GM21576 (cell line): ENCODE measurements around the gene TRMO.
A peak's percentile ranks its signal among the peaks of the same experiment; 100 is the strongest.
"Not testable (repeated sequence)": the region's sequence is repeated elsewhere in the genome, so short reads cannot be mapped to it uniquely, and the experiment has no call there.

Experiments used
- ATAC-seq: cut with Tn5 transposase; IDR thresholded peaks from one replicate; pipeline ENCODE4 v1.9.1; 2021; ENCODE audit warnings: mild to moderate bottlenecking, moderate library complexity; ENCODE audit not compliant: unreplicated experiment

Gene TRMO

GRCh38 chr9:97921959-97922724 lies at the start of gene TRMO:
TRMO (minus strand) TSS chr9:97922500; CDS start chr9:97922493, 7 bp downstream.
- ATAC-seq, result peak; percentile 80

DNA sequence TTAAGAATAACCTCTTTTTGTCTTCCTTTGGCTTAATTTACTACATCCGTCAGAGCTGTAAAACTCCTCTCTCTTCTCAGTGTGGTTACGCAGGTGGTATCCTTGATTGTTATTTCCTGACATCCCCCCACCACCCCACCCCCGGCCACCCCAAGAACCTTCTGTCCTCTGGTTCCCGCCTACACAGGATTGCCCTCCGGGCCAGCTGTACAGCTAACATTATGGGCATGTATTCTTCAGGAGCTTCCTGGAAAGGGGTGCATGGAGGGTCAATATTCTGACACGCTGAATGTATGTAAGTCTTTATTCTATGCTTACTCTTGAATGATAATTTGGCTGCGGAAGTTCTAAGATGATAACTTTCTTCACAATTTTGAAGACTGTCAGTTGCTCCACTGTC lies 47.9 kb upstream of the TRMO start:
- no peak for ATAC-seq

- no peak for ATAC-seq
Measured at GRCh38 chr9:97969014-97969413, 46.7 kb upstream of the TRMO start.

DNA sequence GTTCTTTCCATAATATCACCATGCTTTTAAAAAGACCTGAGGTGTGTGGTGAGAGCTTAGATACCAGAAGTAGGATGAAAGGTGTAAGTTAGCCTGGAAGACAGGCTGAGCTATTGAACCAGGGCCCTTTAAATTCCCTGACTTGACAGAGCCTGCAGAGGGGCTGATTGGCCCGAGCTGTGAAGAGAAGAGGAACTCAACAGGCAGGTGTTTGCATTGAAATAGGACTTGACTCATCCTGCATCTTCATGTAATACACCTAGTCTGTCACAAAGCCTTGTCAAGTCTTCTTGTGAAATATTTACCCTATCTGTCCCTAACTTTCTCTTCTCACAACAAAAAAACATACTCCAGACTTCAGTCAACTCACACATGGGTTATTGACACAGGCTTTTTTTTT lies 44.2 kb upstream of the TRMO start:
- ATAC-seq, result no peak

DNA sequence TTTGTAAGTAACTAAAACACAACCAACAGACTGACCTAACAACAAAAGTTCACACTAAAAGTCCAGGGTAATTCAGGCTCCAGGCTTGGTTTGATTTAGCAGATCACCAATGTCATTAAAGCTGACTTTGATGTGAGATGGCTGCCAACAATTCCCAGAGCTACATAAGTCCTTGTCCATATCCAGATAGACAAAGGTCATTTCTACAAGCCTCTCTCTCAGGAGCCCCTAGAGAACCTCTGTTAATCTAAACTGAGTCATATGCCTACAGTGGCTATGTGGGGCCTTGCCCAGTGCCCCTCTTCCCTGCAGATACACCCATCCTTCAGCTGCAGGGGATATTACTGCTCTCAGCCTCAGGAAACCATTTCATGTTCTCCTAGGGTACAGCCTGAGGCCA lies 42.6 kb upstream of the TRMO start:
- ATAC-seq, result no peak

- ATAC-seq, result no peak
Measured at GRCh38 chr9:97963232-97963631, 40.9 kb upstream of the TRMO start.

DNA sequence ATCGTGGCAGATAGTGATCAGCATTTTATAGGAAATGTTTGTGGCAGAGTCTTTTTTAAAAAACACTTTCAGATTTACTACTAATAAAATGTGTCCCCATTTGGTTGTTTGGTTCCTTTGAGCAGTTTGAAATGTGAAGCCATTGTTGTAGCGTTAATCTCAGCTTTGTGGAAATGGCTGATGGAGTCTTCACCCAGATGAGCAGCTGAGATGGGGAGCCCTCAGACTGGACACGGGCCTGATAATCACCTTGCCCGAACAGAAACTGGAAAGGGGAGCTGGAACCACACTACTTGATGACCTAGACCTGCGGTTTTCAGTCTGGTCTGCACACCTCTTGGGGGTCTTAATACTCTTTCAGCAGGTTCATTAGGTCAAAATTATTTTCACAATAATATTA lies 40.3 kb upstream of the TRMO start:
- ATAC-seq, result no peak

DNA sequence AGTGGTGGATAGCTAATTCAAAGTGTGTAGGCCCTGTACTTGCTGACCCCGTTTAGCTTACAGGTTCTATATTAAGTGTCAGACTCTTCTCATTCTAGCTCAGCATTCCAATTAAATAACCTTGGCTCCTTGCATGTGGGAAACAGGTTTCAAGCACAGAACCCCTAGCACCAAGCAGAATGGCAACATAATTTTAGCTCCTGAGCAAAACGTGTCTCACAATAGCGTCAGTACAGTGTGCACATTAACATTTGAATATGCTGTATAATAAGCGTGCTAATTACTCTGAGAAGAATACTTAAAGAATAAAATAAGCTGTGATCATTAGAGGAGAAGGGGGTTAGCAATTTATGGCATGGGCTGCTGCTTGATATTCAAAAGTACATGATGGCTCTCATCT lies 39.8 kb upstream of the TRMO start:
- no peak for ATAC-seq

GRCh38 chr9:97961361-97961760 lies 39.1 kb upstream of the TRMO start:
- ATAC-seq, result no peak

DNA sequence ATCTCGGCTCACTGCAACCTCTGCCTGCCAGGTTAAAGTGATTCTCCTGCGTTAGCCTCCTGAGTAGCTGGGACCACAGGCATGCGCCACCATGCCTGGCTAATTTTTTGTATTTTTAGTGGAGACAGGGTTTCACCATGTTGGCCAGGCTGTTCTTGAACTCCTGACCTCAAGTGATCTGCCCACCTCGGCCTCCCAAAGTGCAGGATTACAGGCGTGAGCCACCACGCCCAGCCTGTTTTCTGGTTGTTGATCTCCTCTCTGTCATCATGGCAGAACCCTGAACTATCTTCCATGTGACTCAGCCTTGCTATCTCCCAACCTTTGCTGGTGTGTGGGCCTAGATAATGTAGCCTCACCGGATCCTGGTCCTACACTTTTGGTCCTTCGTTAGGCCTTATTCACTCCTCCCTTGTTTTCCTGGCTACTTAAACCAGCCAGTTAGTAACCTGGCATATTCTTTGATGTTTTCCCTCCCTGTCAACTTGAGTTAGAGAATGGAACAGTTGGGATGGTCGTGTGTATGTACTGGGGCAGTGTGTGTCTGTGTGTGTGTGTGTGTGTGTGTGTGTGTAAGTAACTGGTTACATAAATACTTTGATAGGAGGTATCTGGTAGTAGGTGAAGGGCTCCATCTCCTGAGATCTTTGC lies 38.5 kb upstream of the TRMO start:
- ATAC-seq, result not testable (repeated sequence)

- ATAC-seq, result no peak
Measured at GRCh38 chr9:97959585-97959984, 37.3 kb upstream of the TRMO start.

DNA sequence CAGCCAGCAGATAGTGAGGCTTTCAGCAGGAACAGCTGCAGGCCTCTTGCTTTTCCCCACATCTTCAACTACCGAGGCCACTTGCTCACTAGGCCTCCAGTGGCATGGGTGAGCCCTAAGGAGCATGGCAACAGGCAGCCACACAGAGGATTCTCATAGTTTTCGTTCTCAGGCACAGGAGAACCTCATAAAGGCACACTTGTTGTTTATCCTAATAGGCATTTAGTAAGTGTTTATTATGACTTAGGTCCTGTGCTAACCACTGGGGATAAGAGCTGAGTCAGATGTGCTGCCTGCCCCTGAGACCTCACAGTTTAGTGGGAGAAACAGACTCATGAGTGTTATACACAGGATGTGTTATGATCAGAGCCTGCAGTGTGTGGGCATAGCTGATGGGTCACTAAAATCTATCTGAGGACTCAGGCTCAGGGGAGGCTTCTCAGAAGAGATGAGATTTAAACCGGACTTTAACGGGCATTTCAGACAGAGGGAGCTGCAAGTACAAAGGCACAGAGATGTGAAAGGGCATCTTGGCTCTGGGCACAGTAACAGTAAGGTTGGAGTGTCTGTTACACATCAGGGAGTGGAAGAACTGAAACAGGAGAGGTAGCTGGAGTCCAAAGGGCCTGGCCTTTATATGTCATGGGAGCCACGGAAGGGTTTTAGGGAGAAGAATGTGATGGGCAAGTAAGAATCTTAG lies 36.7 kb upstream of the TRMO start:
- no peak for ATAC-seq

DNA sequence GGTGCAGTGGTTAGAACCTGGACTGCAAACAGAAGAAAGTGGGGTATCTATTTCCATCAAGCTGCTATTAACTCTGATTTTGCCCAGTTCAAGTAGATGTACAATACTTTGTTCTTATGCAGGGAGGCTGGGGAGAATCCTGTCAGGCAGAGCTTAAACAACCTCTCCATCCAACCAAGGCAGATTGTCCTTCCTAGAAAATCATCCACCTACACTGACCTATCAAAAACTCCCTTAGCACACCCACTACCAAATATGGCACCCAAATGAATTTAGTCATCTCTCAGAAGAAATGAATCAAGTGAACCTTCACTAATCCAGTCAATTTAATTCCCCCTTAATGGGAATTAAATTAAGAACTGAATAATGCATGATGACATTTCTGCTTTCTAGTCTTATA lies 34.0 kb upstream of the TRMO start:
- ATAC-seq, result no peak

GRCh38 chr9:97954550-97954989 lies 32.3 kb upstream of the TRMO start:
- peak; percentile 76 for ATAC-seq

- not testable (repeated sequence) for ATAC-seq
Measured at GRCh38 chr9:97950873-97951272, 28.6 kb upstream of the TRMO start.

- not testable (repeated sequence) for ATAC-seq
Measured at GRCh38 chr9:97947094-97947493, 24.8 kb upstream of the TRMO start.

GRCh38 chr9:97945470-97945869 lies 23.2 kb upstream of the TRMO start:
- ATAC-seq, result not testable (repeated sequence)

DNA sequence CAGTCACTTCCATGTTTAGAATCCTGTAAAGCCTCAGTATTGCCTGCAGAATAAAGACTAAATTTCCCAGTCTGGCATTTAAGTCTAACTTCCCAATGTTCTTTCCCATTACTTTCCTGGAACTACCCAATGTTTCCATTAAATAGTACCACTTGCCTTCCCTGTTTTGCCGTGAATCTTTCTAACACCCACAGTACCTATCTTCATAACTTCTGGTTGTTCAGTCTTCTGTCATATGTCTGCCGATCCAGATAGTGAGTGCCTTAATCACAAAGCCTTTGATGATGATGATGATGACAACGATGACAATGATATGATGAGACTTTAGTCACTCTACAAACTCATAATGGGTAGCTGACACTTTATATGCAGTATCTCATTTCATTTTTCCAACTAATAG lies 22.3 kb upstream of the TRMO start:
- ATAC-seq, result no peak

DNA sequence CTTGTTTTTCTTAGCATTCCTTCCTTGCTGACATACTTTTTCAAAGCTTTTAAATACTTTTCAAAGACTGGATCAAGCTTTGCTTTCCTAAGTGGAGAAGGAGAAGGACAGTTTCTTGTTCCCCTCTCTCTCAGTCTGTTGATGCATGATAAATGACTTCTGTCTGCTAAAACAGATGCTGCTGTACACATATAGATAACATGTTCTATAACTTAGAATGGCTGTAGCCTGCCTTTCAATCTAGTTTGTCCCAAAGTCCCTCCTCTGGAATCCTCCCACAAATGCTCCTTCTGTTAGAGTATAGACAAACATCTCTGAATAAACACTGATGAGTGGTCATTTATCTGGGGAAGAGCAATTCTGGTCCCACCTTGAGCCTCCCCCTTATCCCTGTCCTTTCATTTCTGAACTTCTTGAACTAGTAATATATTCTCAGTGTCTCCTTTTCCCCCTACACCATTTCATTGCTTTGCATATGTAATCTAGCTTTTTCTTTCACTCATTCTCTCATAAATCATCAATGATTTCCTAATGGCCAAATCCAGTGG lies 21.1 kb upstream of the TRMO start:
- no peak for ATAC-seq

GRCh38 chr9:97941323-97941722 lies 19.0 kb upstream of the TRMO start:
- no peak for ATAC-seq

DNA sequence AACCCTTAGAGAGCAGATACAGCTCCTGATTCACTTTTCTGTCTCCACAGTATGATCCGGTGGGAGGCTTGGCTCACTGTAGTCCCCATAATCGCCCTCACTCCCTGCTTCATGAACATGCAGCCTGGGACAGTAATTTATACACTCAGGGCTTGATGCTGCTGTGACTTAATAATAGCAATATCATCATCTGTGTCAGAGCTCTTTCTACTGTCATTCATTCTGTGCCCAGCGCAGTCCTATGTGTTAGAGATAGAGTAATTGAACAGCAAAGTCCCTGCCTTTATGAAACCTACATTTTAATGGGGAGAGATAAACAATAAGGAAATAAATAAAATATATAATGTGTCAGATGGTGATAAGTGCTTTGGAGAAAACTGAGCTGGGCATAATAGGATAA lies 18.4 kb upstream of the TRMO start:
- no peak for ATAC-seq

DNA sequence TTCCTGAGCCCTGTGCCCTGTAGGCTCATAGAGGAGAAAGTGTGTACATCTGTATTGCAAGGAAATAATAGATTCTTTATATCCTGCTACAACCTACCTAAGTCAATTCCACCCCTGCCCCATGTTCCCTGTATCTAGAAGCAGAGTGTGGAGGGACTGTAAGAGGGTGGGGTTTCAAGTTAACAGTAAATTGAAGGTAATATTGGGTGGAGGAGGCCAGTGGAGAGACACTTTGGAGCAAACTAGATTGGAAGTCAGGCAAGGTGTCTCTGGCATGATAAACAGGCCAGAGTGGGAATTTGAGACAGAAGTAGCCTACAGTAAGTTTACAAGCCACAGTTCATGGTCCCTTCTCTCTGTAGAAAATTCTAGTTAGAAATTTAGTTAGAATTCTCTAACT lies 17.9 kb upstream of the TRMO start:
- ATAC-seq, result no peak
